Stomach (tissue), 9 donors: ENCODE data around the gene ATP5MC3. TPM values are rescaled to one million over a fixed set of nuclear protein-coding genes. Genes with fewer than 3 reads are reported as not detected.

ENCODE experiments used
- DNase-seq, 2 donors: peaks; one replicate each; pipeline versions ENCODE4 v3.0.0 to v3.0.0-alpha.2; 2013 to 2019
- H3K27ac ChIP-seq, 5 donors: fragments of 200-600 bp in 4 of 5; sonication (generic) in 4 of 5; one replicate each; pipeline ENCODE4 v1.5.1; 2013 to 2019; ENCODE audit warnings: mild to moderate bottlenecking in 1 of 5, moderate library complexity in 1 of 5
- H3K27me3 ChIP-seq, 3 donors: fragments of 200-600 bp; sonication (generic); one replicate each; pipeline ENCODE4 v1.5.1; 2017 to 2019; ENCODE audit warnings: mixed run types in 1 of 3
- H3K36me3 ChIP-seq, 4 donors: fragments of 200-600 bp; sonication (generic); 1 replicate in 3 of 4; 2 replicates in 1 of 4; pipeline ENCODE4 v1.5.1; 2016 to 2019
- H3K4me1 ChIP-seq, 4 donors: fragments of 200-600 bp; sonication (generic); one replicate each; pipeline ENCODE4 v1.5.1; 2016 to 2019
- H3K4me3 ChIP-seq, 4 donors: fragments of 200-600 bp; sonication (generic) in 3 of 4; one replicate each; pipeline ENCODE4 v1.5.1; 2016 to 2019; ENCODE audit warnings: mild to moderate bottlenecking in 1 of 4
- H3K9me3 ChIP-seq, 4 donors: fragments of 200-600 bp; sonication (generic); one replicate each; pipeline ENCODE4 v1.5.1; 2016 to 2019
- EP300 ChIP-seq: sonication (generic); formaldehyde crosslinking; IDR thresholded peaks from one replicate; pipeline ENCODE4 v1.6.1; 2017; ENCODE audit warnings: antibody characterized with exemption
- POLR2A ChIP-seq, 4 donors: fragments of 450-650 bp; IDR thresholded peaks; one replicate each; pipeline ENCODE4 v1.6.1; 2016; ENCODE audit warnings: antibody characterized with exemption in 4 of 4, control low read depth in 2 of 4, mild to moderate bottlenecking in 1 of 4, moderate library complexity in 1 of 4
- POLR2AphosphoS5 ChIP-seq, 3 donors: sonication (generic); formaldehyde crosslinking; IDR thresholded peaks; one replicate each; pipeline ENCODE4 v1.6.1; 2016; ENCODE audit warnings: antibody characterized with exemption in 3 of 3
- WGBS, 5 donors: extraction: QIAGEN DNeasy Blood & Tissue Kit in 3 of 5; methylation state at CpG; one replicate each; pipeline versions ENCODE4 v1.1.5 to v1.1.7; 2013 to 2018; 5-methylcytosine and 5-hydroxymethylcytosine counted together
- intact Hi-C: fragments of 100-400 bp; cut with DNase I; formaldehyde crosslinking; loops from one replicate; pipeline ENCODE4 v1.15.1; 2023; ENCODE audit warnings: low total_unique reads
- polyA plus RNA-seq, 3 donors: library from polyadenylated mRNA; stranded (reverse); fragments of 200-250 nt; gene quantifications; one replicate each; pipeline ENCODE4 v1.2.3, GENCODE V29; 2013
- total RNA-seq, 5 donors: library from RNA; depleted of rRNA; stranded (reverse); fragments of >200 nt; gene quantifications; one replicate each; pipeline versions ENCODE4 v1.1.0 to v1.2.3, GENCODE V29; 2014 to 2016
- TF ChIP-seq, protein P1 (sequence below), 7 experiments: fragments of 450-650 bp in 4 of 7; fragments of 200-600 bp in 3 of 7; sonication (generic) in 3 of 7; IDR thresholded peaks; one replicate each; pipeline ENCODE4 v1.5.1; 2016 to 2019; ENCODE audit warnings: antibody characterized with exemption in 7 of 7, control low read depth in 2 of 7, mild to moderate bottlenecking in 1 of 7
- donor health status: healthy with polysubstance abuse.
- donor health status: Bipolar disorder and iron deficiency.
- donor health status: healthy.

Gene ATP5MC3
- total and polyA plus RNA-seq, 8 donors = 39.4 to 383 (median 141) TPM

GRCh38 chr2:175143678-175144077, 37.8 kb downstream of the ATP5MC3 start:
- H3K27ac ChIP-seq = no peak overlapping the region
- H3K4me1 ChIP-seq = peaks cover 0 to 22% (median 11%) of the 10 kb centered on the region in 4 donors
- no peaks in the 10 kb centered on the region for H3K27me3 ChIP-seq
- H3K36me3 ChIP-seq = peaks cover 0 to 21% (median 2%) of the 10 kb centered on the region in 4 donors
- no peaks in the 10 kb centered on the region for H3K9me3 ChIP-seq
- no peak for DNase-seq
- intact Hi-C loops = no loop called here
- no peak for TF ChIP-seq EP300
- no peak for TF ChIP-seq POLR2AphosphoS5 (IDR thresholded peaks at IDR 0.05)
- no peak for TF ChIP-seq POLR2A (IDR thresholded peaks at IDR 0.05)
- TF ChIP-seq, protein P1, sequence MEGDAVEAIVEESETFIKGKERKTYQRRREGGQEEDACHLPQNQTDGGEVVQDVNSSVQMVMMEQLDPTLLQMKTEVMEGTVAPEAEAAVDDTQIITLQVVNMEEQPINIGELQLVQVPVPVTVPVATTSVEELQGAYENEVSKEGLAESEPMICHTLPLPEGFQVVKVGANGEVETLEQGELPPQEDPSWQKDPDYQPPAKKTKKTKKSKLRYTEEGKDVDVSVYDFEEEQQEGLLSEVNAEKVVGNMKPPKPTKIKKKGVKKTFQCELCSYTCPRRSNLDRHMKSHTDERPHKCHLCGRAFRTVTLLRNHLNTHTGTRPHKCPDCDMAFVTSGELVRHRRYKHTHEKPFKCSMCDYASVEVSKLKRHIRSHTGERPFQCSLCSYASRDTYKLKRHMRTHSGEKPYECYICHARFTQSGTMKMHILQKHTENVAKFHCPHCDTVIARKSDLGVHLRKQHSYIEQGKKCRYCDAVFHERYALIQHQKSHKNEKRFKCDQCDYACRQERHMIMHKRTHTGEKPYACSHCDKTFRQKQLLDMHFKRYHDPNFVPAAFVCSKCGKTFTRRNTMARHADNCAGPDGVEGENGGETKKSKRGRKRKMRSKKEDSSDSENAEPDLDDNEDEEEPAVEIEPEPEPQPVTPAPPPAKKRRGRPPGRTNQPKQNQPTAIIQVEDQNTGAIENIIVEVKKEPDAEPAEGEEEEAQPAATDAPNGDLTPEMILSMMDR (IDR thresholded peaks at IDR 0.05) = no peak
- H3K4me3 ChIP-seq = no peak overlapping the region
- 68 to 99% (median 98%) methylated on average over 2 of the region's 2 CpGs for WGBS, 5 donors

DNA sequence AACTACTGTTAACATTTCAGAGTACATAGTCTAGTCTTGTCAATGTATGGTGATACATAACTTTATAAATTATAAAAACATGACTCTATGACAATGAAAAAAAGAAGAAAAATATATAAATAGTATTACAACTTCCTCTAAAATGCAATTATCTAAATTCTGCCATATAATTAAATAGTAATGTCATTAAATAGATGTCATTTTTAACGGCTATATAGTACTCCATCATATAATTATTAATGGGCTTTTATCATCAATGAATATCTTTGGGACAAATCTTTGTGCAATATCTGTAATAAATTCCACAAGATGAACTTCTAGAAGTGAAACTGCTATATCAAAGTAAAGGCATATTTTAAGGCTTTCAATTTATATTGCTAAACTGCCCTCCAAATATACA, 38.3 kb downstream of the ATP5MC3 start:
- no peak for DNase-seq
- 86 to 96% (median 96%) methylated on average over 1 of the region's 1 CpG for WGBS, 5 donors
- Histone ChIP-seq H3K27ac (no peak overlapping the region), H3K4me1 (peaks cover 0 to 22% (median 9%) of the 10 kb centered on the region in 4 donors), H3K9me3 (no peaks in the 10 kb centered on the region), H3K4me3 (no peak overlapping the region), H3K27me3 (no peaks in the 10 kb centered on the region), H3K36me3 (peaks cover 0 to 23% (median 2%) of the 10 kb centered on the region in 4 donors)
- TF ChIP-seq EP300 (no peak), POLR2AphosphoS5 (IDR thresholded peaks at IDR 0.05) (no peak), POLR2A (IDR thresholded peaks at IDR 0.05) (no peak)
- TF ChIP-seq, protein P1 (IDR thresholded peaks at IDR 0.05) = no peak
- intact Hi-C loops = no loop called here

GRCh38 chr2:175140332-175140731, 41.2 kb downstream of the ATP5MC3 start:
- DNase-seq = no peak
- TF ChIP-seq, protein P1 (IDR thresholded peaks at IDR 0.05) = no peak
- TF ChIP-seq POLR2A (IDR thresholded peaks at IDR 0.05) (no peak), EP300 (no peak), POLR2AphosphoS5 (IDR thresholded peaks at IDR 0.05) (no peak)
- no peak overlapping the region for H3K27ac ChIP-seq
- H3K9me3 ChIP-seq = no peaks in the 10 kb centered on the region
- peaks cover 0 to 25% (median 4%) of the 10 kb centered on the region in 4 donors for H3K36me3 ChIP-seq
- 64 to 78% (median 67%) methylated on average over 2 of the region's 2 CpGs for WGBS, 5 donors
- no peaks in the 10 kb centered on the region for H3K27me3 ChIP-seq
- intact Hi-C loops = no loop called here
- no peak overlapping the region for H3K4me3 ChIP-seq
- H3K4me1 ChIP-seq = peaks cover 0 to 7% (median 2%) of the 10 kb centered on the region in 4 donors

- no peak for DNase-seq
- intact Hi-C loops = no loop called here
- TF ChIP-seq POLR2AphosphoS5 (IDR thresholded peaks at IDR 0.05) = no peak
- TF ChIP-seq, protein P1 (IDR thresholded peaks at IDR 0.05) = no peak
- TF ChIP-seq EP300 = no peak
- TF ChIP-seq POLR2A (IDR thresholded peaks at IDR 0.05) = no peak
Observed at GRCh38 chr2:175137793-175138192, 43.7 kb downstream of the ATP5MC3 start.

More at GRCh38 chr2:175137793-175138192, 43.7 kb downstream of the ATP5MC3 start:
- H3K4me3 ChIP-seq = no peak overlapping the region
- H3K9me3 ChIP-seq = no peaks in the 10 kb centered on the region
- H3K36me3 ChIP-seq = peaks cover 0 to 30% (median 15%) of the 10 kb centered on the region in 4 donors
- peaks cover 0 to 7% (median 2%) of the 10 kb centered on the region in 4 donors for H3K4me1 ChIP-seq
- 75 to 89% (median 86%) methylated on average over 2 of the region's 2 CpGs for WGBS, 5 donors
- H3K27ac ChIP-seq = no peak overlapping the region
- H3K27me3 ChIP-seq = no peaks in the 10 kb centered on the region
